HCT116 (cell line): Measurements from ENCODE around the gene HDAC7. TPM values are rescaled to one million over a fixed set of nuclear protein-coding genes. Genes with fewer than 3 reads are reported as not detected.
A peak's percentile ranks its signal among the peaks of the same experiment; 100 is the strongest.

ENCODE experiments used
- ATAC-seq: fragments of 200-7000 bp; cut with Tn5 transposase; 2 replicates; pipeline ENCODE4 v1.9.1; 2020; ENCODE audit warnings: mild to moderate bottlenecking, moderate library complexity
- BruUV-seq: library from RNA; stranded (reverse); fragments of 400-500 nt; replicated peaks from 2 replicates; lab custom pipeline; 2021; lab: Mats Ljungman, UMichigan
- CTCF ChIA-PET: fragments of 300-600 bp; sonication (Branson Sonifier 250); formaldehyde crosslinking; loops from one replicate; lab custom pipeline; 2021; ENCODE audit warnings: antibody characterized with exemption; lab: Charles Lee
- POLR2A ChIA-PET: fragments of 300-600, 350-600 bp; sonication (Branson Sonifier 250); formaldehyde crosslinking; loops from one replicate; lab custom pipeline; 2021; ENCODE audit warnings: antibody characterized with exemption; lab: Charles Lee
- RAD21 ChIA-PET, 2 experiments: fragments of 300-600 bp; sonication (Branson Sonifier 250); formaldehyde crosslinking; loops; one replicate each; lab custom pipeline; 2023; ENCODE audit warnings: low total read pairs in 2 of 2; ENCODE audit not compliant: uncharacterized antibody in 2 of 2, unreplicated experiment in 2 of 2, low non-redundant PET in 1 of 2; lab: Charles Lee
- DNase-seq: peaks from one replicate; pipeline ENCODE4 v3.0.0-alpha.2; 2010; ENCODE audit warnings: low read depth, low spot score
- H2AFZ ChIP-seq: fragments of 200-600 bp; shearing (Covaris generic), sonication (generic); 2 replicates; pipeline ENCODE4 v1.6.1; 2017; ENCODE audit warnings: low read depth, mixed run types, mixed read lengths, antibody characterized with exemption, low read length; ENCODE audit not compliant: poor library complexity, severe bottlenecking
- H3K27ac ChIP-seq: 2 replicates; pipeline ENCODE4 v1.5.1; 2012; ENCODE audit warnings: low read depth, low read length
- H3K27me3 ChIP-seq: fragments of 200-600 bp; sonication (generic); 2 replicates; pipeline ENCODE4 v1.6.1; 2016; ENCODE audit warnings: mixed run types, low read length, mixed read lengths; ENCODE audit not compliant: insufficient read depth
- H3K36me3 ChIP-seq, 2 experiments: fragments of 200-500 bp in 1 of 2; fragments of 200-600 bp in 1 of 2; sonication (Bioruptor generic) in 1 of 2; sonication (generic) in 1 of 2; 2 replicates each; pipeline versions ENCODE4 v1.5.1 to v1.6.1; 2014 to 2016; ENCODE audit warnings: low read length in 2 of 2, inconsistent platforms in 1 of 2, mixed read lengths in 1 of 2, mixed run types in 1 of 2; ENCODE audit not compliant: insufficient read depth in 2 of 2, control insufficient read depth in 1 of 2
- H3K4me1 ChIP-seq, 2 experiments: fragments of 200-600 bp in 1 of 2; sonication (generic) in 1 of 2; 2 replicates each; pipeline versions ENCODE4 v1.5.1 to v1.6.1; 2012 to 2017; ENCODE audit warnings: low read length in 2 of 2, inconsistent platforms in 1 of 2, mild to moderate bottlenecking in 1 of 2, mixed read lengths in 1 of 2, mixed run types in 1 of 2, moderate library complexity in 1 of 2; ENCODE audit not compliant: insufficient read depth in 2 of 2, control insufficient read depth in 1 of 2
- H3K4me2 ChIP-seq: fragments of 200-600 bp; sonication (generic); 2 replicates; pipeline ENCODE4 v1.6.1; 2017; ENCODE audit warnings: mixed run types, low read length, mixed read lengths
- H3K4me3 ChIP-seq, 2 experiments: fragments of 200-600 bp in 1 of 2; sonication (generic) in 1 of 2; replicated peaks in 1 of 2; 2 replicates each; pipeline ENCODE4 v1.5.1; 2011 to 2016; ENCODE audit warnings: low read length in 2 of 2, control low read depth in 1 of 2, low read depth in 1 of 2, mild to moderate bottlenecking in 1 of 2, mixed read lengths in 1 of 2, mixed run types in 1 of 2
- H3K79me2 ChIP-seq: fragments of 200-600 bp; sonication (generic); 2 replicates; pipeline ENCODE4 v1.6.1; 2017; ENCODE audit warnings: mild to moderate bottlenecking, mixed run types, low read length, moderate library complexity, mixed read lengths; ENCODE audit not compliant: insufficient read depth
- H3K9ac ChIP-seq: fragments of 200-600 bp; sonication (generic); 2 replicates; pipeline ENCODE4 v1.6.1; 2016; ENCODE audit warnings: low read length, mixed read lengths
- H3K9me2 ChIP-seq: fragments of 200-600 bp; sonication (generic), shearing (Covaris generic); 2 replicates; pipeline ENCODE4 v1.6.1; 2017; ENCODE audit warnings: mixed run types, mild to moderate bottlenecking, moderate library complexity; ENCODE audit not compliant: insufficient read depth
- H3K9me3 ChIP-seq, 2 experiments: fragments of 200-500 bp in 1 of 2; fragments of 200-600 bp in 1 of 2; sonication (Bioruptor generic) in 1 of 2; sonication (generic) in 1 of 2; 2 replicates each; pipeline ENCODE4 v1.6.1; 2014 to 2017; ENCODE audit warnings: low read length in 2 of 2, mixed read lengths in 2 of 2, inconsistent platforms in 1 of 2, low read depth in 1 of 2, mild to moderate bottlenecking in 1 of 2, mixed run types in 1 of 2, moderate library complexity in 1 of 2; ENCODE audit not compliant: control insufficient read depth in 1 of 2, insufficient read depth in 1 of 2
- H4K20me1 ChIP-seq: fragments of 200-600 bp; sonication (generic), shearing (Covaris generic); 2 replicates; pipeline ENCODE4 v1.6.1; 2017; ENCODE audit warnings: mixed run types, mild to moderate bottlenecking, moderate library complexity; ENCODE audit not compliant: insufficient read depth
- ATF3 ChIP-seq: IDR thresholded peaks from 2 replicates; pipeline ENCODE4 v1.6.1; 2012
- EGR1 ChIP-seq: IDR thresholded peaks from 2 replicates; pipeline ENCODE4 v1.6.1; 2012; ENCODE audit warnings: low read depth
- ELF1 ChIP-seq: IDR thresholded peaks from 2 replicates; pipeline ENCODE4 v1.6.1; 2012; ENCODE audit warnings: low read depth, borderline replicate concordance
- EZH2 ChIP-seq: fragments of 200-600 bp; sonication (generic); IDR thresholded peaks from 2 replicates; pipeline ENCODE4 v1.6.1; 2017; ENCODE audit warnings: antibody characterized with exemption, mixed run types
- FOSL1 ChIP-seq: IDR thresholded peaks from 2 replicates; pipeline ENCODE4 v1.6.1; 2012; ENCODE audit warnings: low read depth
- SP1 ChIP-seq: IDR thresholded peaks from 2 replicates; pipeline ENCODE4 v1.6.1; 2012; ENCODE audit warnings: low read depth
- SRF ChIP-seq: IDR thresholded peaks from 2 replicates; pipeline ENCODE4 v1.6.1; 2012; ENCODE audit warnings: low read depth
- TCF7L2 ChIP-seq: IDR thresholded peaks from 2 replicates; pipeline ENCODE4 v1.7.0; 2011; ENCODE audit warnings: borderline replicate concordance, inconsistent platforms; ENCODE audit not compliant: insufficient read depth, insufficient read length; ENCODE audit errors: extremely low read depth
- YY1 ChIP-seq: IDR thresholded peaks from 2 replicates; pipeline ENCODE4 v1.6.1; 2011; ENCODE audit warnings: low read length, low read depth, moderate library complexity, mild to moderate bottlenecking; ENCODE audit not compliant: insufficient replicate concordance; ENCODE audit errors: extremely low read depth
- ZFX ChIP-seq: fragments of 450-650 bp; IDR thresholded peaks from 2 replicates; pipeline ENCODE4 v1.6.1; 2017
- intact Hi-C: fragments of 100-400 bp; cut with micrococcal nuclease; formaldehyde crosslinking; loops from 2 replicates; pipeline ENCODE4 v1.10.0; 2022
- total RNA-seq: library from RNA; stranded (reverse); gene quantifications from one replicate; pipeline ENCODE4 v1.2.1, GENCODE V29; 2021; ENCODE audit not compliant: unreplicated experiment

The HDAC7 gene
- total RNA-seq, 1 experiment from 2014 or later = 38.1 TPM

GRCh38 chr12:47739979-47740378, 79.7 kb downstream of the HDAC7 start:
- no peak for ATAC-seq
- Histone ChIP-seq H3K4me2 (no peak overlapping the region), H4K20me1 (no peaks in the 10 kb centered on the region), H3K27ac (no peak overlapping the region), H3K4me3 (no peak overlapping the region), H3K9me3 (no peaks in the 10 kb centered on the region), H3K27me3 (no peaks in the 10 kb centered on the region), H3K9me2 (no peaks in the 10 kb centered on the region), H3K79me2 (no peaks in the 10 kb centered on the region), H3K9ac (no peak overlapping the region), H3K36me3 (no peaks in the 10 kb centered on the region), H3K4me1 (peaks cover 29 to 48% of the 10 kb centered on the region in 2 experiments), H2AFZ (no peak overlapping the region)
- intact Hi-C loops = no loop called here
- BruUV-seq = no TSS peak
- ChIA-PET POLR2A (no interaction called here), RAD21 (interaction anchor here in 1 of 2 experiments (1.6 to 5.5 kb wide), 3 partner anchors 25 to 98 kb away, joined by 3 to 61 read pairs (median 15); no protein-coding TSS in a partner anchor), CTCF (interaction anchor here (0.8 to 6.2 kb wide), 4 partner anchors 16 to 99 kb away, joined by 3 to 197 read pairs (median 120); partner anchors contain the start of gene RAPGEF3)
- TF ChIP-seq ZFX (no peak), EZH2 (no peak), TCF7L2 (peak; percentile 14)
- no peak for DNase-seq

GRCh38 chr12:47739297-47739696, 80.4 kb downstream of the HDAC7 start:
- H2AFZ ChIP-seq = no peak overlapping the region
- intact Hi-C loops = no loop called here
- DNase-seq (no peak), ATAC-seq (no peak)
- no peak overlapping the region for H3K27ac ChIP-seq
- TF ChIP-seq EGR1 (no peak), ATF3 (no peak), FOSL1 (no peak), SP1 (no peak), SRF (no peak), ELF1 (no peak), ZFX (no peak), TCF7L2 (no peak), YY1 (no peak)
- no peaks in the 10 kb centered on the region for H3K9me2 ChIP-seq
- no peaks in the 10 kb centered on the region for H3K79me2 ChIP-seq
- ChIA-PET RAD21 (no interaction called here), CTCF (interaction anchor here (6.2 kb wide), 1 partner anchor 100 kb away, joined by 164 read pairs; no protein-coding TSS in a partner anchor), POLR2A (no interaction called here)
- H4K20me1 ChIP-seq = no peaks in the 10 kb centered on the region
- H3K27me3 ChIP-seq = no peaks in the 10 kb centered on the region
- H3K4me3 ChIP-seq = no peak overlapping the region
- peaks cover 28 to 46% of the 10 kb centered on the region in 2 experiments for H3K4me1 ChIP-seq
- H3K9me3 ChIP-seq = no peaks in the 10 kb centered on the region
- H3K4me2 ChIP-seq = no peak overlapping the region
- H3K36me3 ChIP-seq = no peaks in the 10 kb centered on the region
- BruUV-seq = no TSS peak
- H3K9ac ChIP-seq = no peak overlapping the region
